IMR-90 (cell line): ENCODE results near the gene EMC1. TPM values are rescaled to one million over a fixed set of nuclear protein-coding genes. Genes with fewer than 3 reads are reported as not detected.

Experiments
- ATAC-seq: fragments of 200-7000 bp; cut with Tn5 transposase; 2 replicates; pipeline ENCODE4 v1.9.1; 2020; ENCODE audit warnings: low read depth, mild to moderate bottlenecking, moderate library complexity
- BruUV-seq: library from RNA; stranded (reverse); fragments of 400-500 nt; replicated peaks from 2 replicates; lab custom pipeline; 2021; lab: Mats Ljungman, UMichigan
- CTCF ChIA-PET: fragments of 300-600 bp; formaldehyde crosslinking; extraction: SDS; loops from one replicate; lab custom pipeline; 2021; ENCODE audit warnings: antibody characterized with exemption; lab: Yijun Ruan, JAX
- POLR2A ChIA-PET: fragments of 300-600 bp; sonication (Branson Sonifier 250); formaldehyde crosslinking; loops from one replicate; lab custom pipeline; 2022; ENCODE audit warnings: antibody characterized with exemption; ENCODE audit not compliant: unreplicated experiment; lab: Charles Lee
- DNase-seq: peaks from one replicate; pipeline ENCODE4 v3.0.0; 2013
- H2AFZ ChIP-seq: replicated peaks from 2 replicates; pipeline ENCODE3; 2013; ENCODE audit warnings: low read length, mild to moderate bottlenecking; ENCODE audit not compliant: poor library complexity
- H2AK5ac ChIP-seq: 2 replicates; pipeline ENCODE4 v1.6.1; 2013; ENCODE audit warnings: low read depth, low read length, inconsistent platforms
- H2AK9ac ChIP-seq: replicated peaks from 2 replicates; pipeline ENCODE3; 2013; ENCODE audit warnings: mild to moderate bottlenecking, low read depth, low read length, moderate library complexity; ENCODE audit not compliant: poor library complexity
- H2BK120ac ChIP-seq: 2 replicates; pipeline ENCODE4 v1.6.1; 2013; ENCODE audit warnings: low read depth, low read length, inconsistent platforms
- H2BK15ac ChIP-seq: 3 replicates; pipeline ENCODE4 v1.6.1; 2013; ENCODE audit warnings: low read depth, low read length, inconsistent platforms
- H2BK20ac ChIP-seq: 2 replicates; pipeline ENCODE4 v1.6.1; 2013; ENCODE audit warnings: low read depth, mild to moderate bottlenecking, inconsistent platforms, low read length, moderate library complexity
- H2BK5ac ChIP-seq: 2 replicates; pipeline ENCODE4 v1.6.1; 2013; ENCODE audit warnings: mild to moderate bottlenecking, low read depth, low read length, inconsistent platforms; ENCODE audit not compliant: poor library complexity, severe bottlenecking
- H3K14ac ChIP-seq: replicated peaks from 2 replicates; pipeline ENCODE4 v1.6.1; 2013; ENCODE audit warnings: low read depth, low read length, inconsistent platforms
- H3K18ac ChIP-seq: 2 replicates; pipeline ENCODE4 v1.6.1; 2013; ENCODE audit warnings: low read depth, low read length, control low read depth
- H3K23ac ChIP-seq: 2 replicates; pipeline ENCODE4 v1.6.1; 2013; ENCODE audit warnings: low read depth, low read length, inconsistent platforms
- H3K27ac ChIP-seq: 2 replicates; pipeline ENCODE4 v1.5.1; 2013; ENCODE audit warnings: mild to moderate bottlenecking, control low read depth, low read length; ENCODE audit not compliant: insufficient read depth
- H3K27me3 ChIP-seq: 2 replicates; pipeline ENCODE4 v1.6.1; 2013; ENCODE audit warnings: low read length; ENCODE audit not compliant: control insufficient read depth, insufficient read depth
- H3K36me3 ChIP-seq: 2 replicates; pipeline ENCODE4 v1.6.1; 2013; ENCODE audit warnings: low read length, mixed read lengths; ENCODE audit not compliant: control insufficient read depth, insufficient read depth
- H3K4ac ChIP-seq: 2 replicates; pipeline ENCODE4 v1.6.1; 2013; ENCODE audit warnings: low read depth, low read length, inconsistent platforms
- H3K4me1 ChIP-seq: 2 replicates; pipeline ENCODE4 v1.6.1; 2013; ENCODE audit warnings: low read length, mixed read lengths; ENCODE audit not compliant: control insufficient read depth, insufficient read depth
- H3K4me2 ChIP-seq: 2 replicates; pipeline ENCODE4 v1.6.1; 2013; ENCODE audit warnings: low read depth, mild to moderate bottlenecking, control low read depth, low read length, moderate library complexity
- H3K4me3 ChIP-seq: 2 replicates; pipeline ENCODE4 v1.5.1; 2013; ENCODE audit warnings: low read depth, mild to moderate bottlenecking, control low read depth, low read length, moderate library complexity; ENCODE audit not compliant: insufficient read depth
- H3K56ac ChIP-seq: 2 replicates; pipeline ENCODE4 v1.6.1; 2013; ENCODE audit warnings: low read length, inconsistent platforms; ENCODE audit not compliant: insufficient read depth; ENCODE audit errors: extremely low read depth
- H3K79me1 ChIP-seq, 2 experiments: 2 replicates each; pipeline ENCODE4 v1.6.1; 2013; ENCODE audit warnings: low read length in 2 of 2, inconsistent platforms in 1 of 2, low read depth in 1 of 2
- H3K9ac ChIP-seq: 2 replicates; pipeline ENCODE4 v1.6.1; 2013; ENCODE audit warnings: low read depth, low read length, control low read depth
- H3K9me1 ChIP-seq: 2 replicates; pipeline ENCODE4 v1.6.1; 2013; ENCODE audit warnings: low read length, inconsistent platforms; ENCODE audit not compliant: insufficient read depth
- H3K9me3 ChIP-seq: 2 replicates; pipeline ENCODE4 v1.6.1; 2013; ENCODE audit warnings: low read length; ENCODE audit not compliant: control insufficient read depth, insufficient read depth
- H4K20me1 ChIP-seq: 2 replicates; pipeline ENCODE4 v1.6.1; 2013; ENCODE audit warnings: low read length, inconsistent platforms; ENCODE audit not compliant: insufficient read depth
- H4K5ac ChIP-seq: 2 replicates; pipeline ENCODE4 v1.6.1; 2013; ENCODE audit warnings: mild to moderate bottlenecking, low read depth, low read length, control low read depth
- H4K8ac ChIP-seq, 2 experiments: 2 replicates each; pipeline ENCODE4 v1.6.1; 2013; ENCODE audit warnings: low read depth in 2 of 2, low read length in 2 of 2, control low read depth in 1 of 2, inconsistent platforms in 1 of 2
- H4K91ac ChIP-seq: 2 replicates; pipeline ENCODE4 v1.6.1; 2013; ENCODE audit warnings: low read depth, low read length, inconsistent platforms; ENCODE audit not compliant: insufficient read depth
- BHLHE40 ChIP-seq: fragments of 150-350 bp; IDR thresholded peaks from 2 replicates; pipeline ENCODE4 v1.6.1; 2016; ENCODE audit warnings: mild to moderate bottlenecking, low read depth, low read length
- CEBPB ChIP-seq: IDR thresholded peaks from 2 replicates; pipeline ENCODE4 v1.6.1; 2012; ENCODE audit warnings: low read depth, low read length, improper control_type of control experiment
- CHD1 ChIP-seq: IDR thresholded peaks from 2 replicates; pipeline ENCODE4 v1.6.1; 2012; ENCODE audit warnings: low read depth, low read length, improper control_type of control experiment
- CTCF ChIP-seq: conservative IDR thresholded peaks from 2 replicates; pipeline ENCODE4 v1.5.1; 2012; ENCODE audit warnings: mild to moderate bottlenecking, low read depth, low read length, improper control_type of control experiment
- ELK1 ChIP-seq: fragments of 150-350 bp; IDR thresholded peaks from 2 replicates; pipeline ENCODE4 v1.6.1; 2016; ENCODE audit warnings: low read depth, mild to moderate bottlenecking, low read length, moderate library complexity, borderline replicate concordance
- FOS ChIP-seq: fragments of 150-350 bp; IDR thresholded peaks from 2 replicates; pipeline ENCODE4 v1.6.1; 2016; ENCODE audit warnings: low read depth, low read length
- MAFK ChIP-seq: IDR thresholded peaks from 2 replicates; pipeline ENCODE4 v1.6.1; 2012; ENCODE audit warnings: low read depth, low read length, improper control_type of control experiment
- MAZ ChIP-seq: IDR thresholded peaks from 2 replicates; pipeline ENCODE4 v1.6.1; 2012; ENCODE audit warnings: low read depth, mild to moderate bottlenecking, low read length, improper control_type of control experiment, moderate library complexity, borderline replicate concordance
- MXI1 ChIP-seq: IDR thresholded peaks from 2 replicates; pipeline ENCODE4 v1.6.1; 2012; ENCODE audit warnings: low read depth, mild to moderate bottlenecking, low read length, moderate library complexity, borderline replicate concordance
- NFE2L2 ChIP-seq: fragments of 150-350 bp; IDR thresholded peaks from 2 replicates; pipeline ENCODE4 v1.6.1; 2016; ENCODE audit warnings: low read depth, mild to moderate bottlenecking, low read length
- POLR2A ChIP-seq: IDR thresholded peaks from 2 replicates; pipeline ENCODE4 v1.6.1; 2012; ENCODE audit warnings: mild to moderate bottlenecking, low read depth, low read length
- RAD21 ChIP-seq: IDR thresholded peaks from 2 replicates; pipeline ENCODE4 v1.6.1; 2012; ENCODE audit warnings: low read length, improper control_type of control experiment
- RCOR1 ChIP-seq: IDR thresholded peaks from 2 replicates; pipeline ENCODE4 v1.6.1; 2012; ENCODE audit warnings: mild to moderate bottlenecking, low read length, improper control_type of control experiment; ENCODE audit not compliant: insufficient replicate concordance
- RFX5 ChIP-seq: IDR thresholded peaks from 2 replicates; pipeline ENCODE4 v1.8.0; 2012; ENCODE audit warnings: low read depth, mild to moderate bottlenecking, low read length, moderate library complexity
- SMC3 ChIP-seq: fragments of 150-350 bp; IDR thresholded peaks from 2 replicates; pipeline ENCODE4 v1.6.1; 2016; ENCODE audit warnings: low read depth, mild to moderate bottlenecking, antibody characterized with exemption, low read length, moderate library complexity
- USF2 ChIP-seq: fragments of 150-350 bp; IDR thresholded peaks from 2 replicates; pipeline ENCODE4 v1.6.1; 2017; ENCODE audit warnings: mild to moderate bottlenecking, antibody characterized with exemption, low read length, low read depth
- WGBS, 2 experiments: methylation state at CpG; one replicate each; pipeline versions ENCODE4 v1.1.5 to v1.1.7; 2013; ENCODE audit warnings: missing lambda C conversion rate in 2 of 2; ENCODE audit not compliant: insufficient read length in 1 of 2; ENCODE audit errors: extremely low coverage in 2 of 2; 5-methylcytosine and 5-hydroxymethylcytosine counted together
- dilution Hi-C: fragments of 300-500 bp; cut with HindIII; formaldehyde crosslinking; loops from one replicate; pipeline ENCODE4 v1.14.3; 2018; ENCODE audit warnings: low sequenced_read_pairs; ENCODE audit not compliant: unreplicated experiment
- in situ Hi-C: fragments of 300-500 bp; cut with MboI; formaldehyde crosslinking; loops from 3 replicates; pipeline ENCODE4 v1.14.3; 2019; ENCODE audit warnings: low sequenced_read_pairs, inconsistent platforms, mixed read lengths
- intact Hi-C: fragments of 100-400 bp; cut with micrococcal nuclease; formaldehyde crosslinking; loops from 2 replicates; pipeline ENCODE4 v1.10.0; 2022
- polyA plus RNA-seq, 3 experiments: library from polyadenylated mRNA; depleted of rRNA; stranded (reverse); fragments of >200 nt; gene quantifications; 2 replicates each; pipeline ENCODE4 v1.2.3, GENCODE V29; 2012; ENCODE audit warnings: low replicate concordance in 1 of 3
- total RNA-seq: library from RNA; depleted of rRNA; stranded (reverse); fragments of >200 nt; gene quantifications from 2 replicates; pipeline ENCODE4 v1.2.3, GENCODE V29; 2012

The EMC1 gene
- total and polyA plus RNA-seq, 2 of the 4 experiments (the other 2 are of a cell fraction): 65.4 to 114 TPM

- intact Hi-C loops: no loop called here
- H4K20me1 ChIP-seq: peaks cover 93% of the 10 kb centered on the region
Observed at GRCh38 chr1:19205403-19205802, 45.9 kb downstream of the EMC1 start.

More at GRCh38 chr1:19205403-19205802, 45.9 kb downstream of the EMC1 start:
- no peak overlapping the region for H2BK20ac ChIP-seq
- H3K56ac ChIP-seq: no peak overlapping the region
- BruUV-seq: no TSS peak
- ChIA-PET CTCF (no interaction called here), POLR2A (interaction anchor here (0.6 kb wide), 1 partner anchor 451 kb away, joined by 4 read pairs; no protein-coding TSS in a partner anchor)
- H4K5ac ChIP-seq: no peak overlapping the region
- H3K4me3 ChIP-seq: no peak overlapping the region
- no peak overlapping the region for H2BK15ac ChIP-seq
- H3K4ac ChIP-seq: no peak overlapping the region
- H4K91ac ChIP-seq: no peak overlapping the region
- H3K9me3 ChIP-seq: no peaks in the 10 kb centered on the region
- no peak overlapping the region for H4K8ac ChIP-seq
- H3K9ac ChIP-seq: no peak overlapping the region
- H2BK120ac ChIP-seq: no peak overlapping the region
- no peak overlapping the region for H2BK5ac ChIP-seq
- H3K36me3 ChIP-seq: peaks cover 8% of the 10 kb centered on the region
- H3K27me3 ChIP-seq: no peaks in the 10 kb centered on the region
- in situ Hi-C loops (no loop called here), dilution Hi-C loops (no loop called here)
- no peak for TF ChIP-seq MAZ
- TF ChIP-seq FOS: no peak
- TF ChIP-seq BHLHE40: no peak
- TF ChIP-seq CTCF: no peak
- TF ChIP-seq MXI1: no peak
- TF ChIP-seq NFE2L2: no peak
- no peak for TF ChIP-seq RAD21
- no peak for TF ChIP-seq RCOR1
- no peak for TF ChIP-seq USF2
- no peak for TF ChIP-seq MAFK
- TF ChIP-seq CHD1: no peak
- no peak for TF ChIP-seq RFX5
- TF ChIP-seq POLR2A: no peak
- no peak for TF ChIP-seq ELK1
- TF ChIP-seq CEBPB: no peak
- TF ChIP-seq SMC3: no peak
- no peak for ATAC-seq
- H3K14ac ChIP-seq: no peak overlapping the region
- no peak overlapping the region for H3K27ac ChIP-seq
- H3K79me1 ChIP-seq: peaks cover 4 to 55% of the 10 kb centered on the region in 2 experiments; a peak in 3 of 4 replicates
- H2AK9ac ChIP-seq: no peak overlapping the region
- H3K4me1 ChIP-seq: peaks cover 16% of the 10 kb centered on the region
- no peak overlapping the region for H3K23ac ChIP-seq
- no peak overlapping the region for H3K18ac ChIP-seq
- no CpG with 5 or more reads among the region's 1 CpG for WGBS, 2 experiments
- no peak overlapping the region for H2AK5ac ChIP-seq
- no peak for DNase-seq
- H2AFZ ChIP-seq: no peak overlapping the region
- no peak overlapping the region for H3K4me2 ChIP-seq
- peaks cover 17% of the 10 kb centered on the region for H3K9me1 ChIP-seq
